Measurements from ENCODE around the gene NLRP6. TPM values are rescaled to one million over a fixed set of nuclear protein-coding genes. Genes with fewer than 3 reads are reported as not detected.
"Not testable (repeated sequence)": the region's sequence is repeated elsewhere in the genome, so short reads cannot be mapped to it uniquely, and the experiment has no call there.

Gene NLRP6
- total RNA-seq, 1 donor from 2014 or later = 1.7 TPM

DNA sequence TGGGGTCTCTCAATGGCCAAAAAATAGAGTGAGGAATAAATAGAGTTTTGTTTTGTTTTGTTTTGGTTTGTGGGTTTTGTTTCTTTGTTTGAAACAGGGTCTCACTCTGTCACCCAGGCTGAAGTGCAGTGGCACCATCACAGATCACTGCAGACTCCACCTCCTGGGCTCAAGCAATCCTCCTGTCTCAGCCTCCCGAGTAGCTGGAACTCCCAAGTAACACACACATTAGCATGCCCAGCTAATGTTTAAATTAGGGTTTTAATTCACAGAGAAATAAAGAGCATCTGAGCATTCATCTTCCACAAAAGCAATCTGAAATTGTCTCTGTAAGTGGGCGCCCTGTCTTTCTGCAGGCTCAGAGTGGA is 51.7 kb downstream of the NLRP6 start:
- no peak overlapping the region for H3K27ac ChIP-seq
- no peaks in the 10 kb centered on the region for H3K27me3 ChIP-seq
- H3K9me3 ChIP-seq = no peaks in the 10 kb centered on the region
- no peaks in the 10 kb centered on the region for H3K36me3 ChIP-seq
- no peak for ATAC-seq
- intact Hi-C loops (cut with DNase I) = no loop called here
- no peak overlapping the region for H3K4me3 ChIP-seq
- H3K4me1 ChIP-seq = peaks cover 31% of the 10 kb centered on the region
- DNase-seq = no peak
- no peak for TF ChIP-seq CTCF (IDR thresholded peaks at IDR 0.05)

- no peak overlapping the region for H3K4me3 ChIP-seq
- intact Hi-C loops (cut with DNase I) = no loop called here
- no peak for TF ChIP-seq CTCF (IDR thresholded peaks at IDR 0.05)
- no peak for ATAC-seq
- no peak overlapping the region for H3K27ac ChIP-seq
- peaks cover 30% of the 10 kb centered on the region for H3K4me1 ChIP-seq
- no peaks in the 10 kb centered on the region for H3K9me3 ChIP-seq
- no peaks in the 10 kb centered on the region for H3K27me3 ChIP-seq
- H3K36me3 ChIP-seq = no peaks in the 10 kb centered on the region
- peak; percentile 60 for DNase-seq
Measured at GRCh38 chr11:330307-330693, 52.1 kb downstream of the NLRP6 start.

- intact Hi-C loops (cut with DNase I) = no loop called here
- ATAC-seq = no peak
Measured at GRCh38 chr11:330694-331357, 52.6 kb downstream of the NLRP6 start.

DNA sequence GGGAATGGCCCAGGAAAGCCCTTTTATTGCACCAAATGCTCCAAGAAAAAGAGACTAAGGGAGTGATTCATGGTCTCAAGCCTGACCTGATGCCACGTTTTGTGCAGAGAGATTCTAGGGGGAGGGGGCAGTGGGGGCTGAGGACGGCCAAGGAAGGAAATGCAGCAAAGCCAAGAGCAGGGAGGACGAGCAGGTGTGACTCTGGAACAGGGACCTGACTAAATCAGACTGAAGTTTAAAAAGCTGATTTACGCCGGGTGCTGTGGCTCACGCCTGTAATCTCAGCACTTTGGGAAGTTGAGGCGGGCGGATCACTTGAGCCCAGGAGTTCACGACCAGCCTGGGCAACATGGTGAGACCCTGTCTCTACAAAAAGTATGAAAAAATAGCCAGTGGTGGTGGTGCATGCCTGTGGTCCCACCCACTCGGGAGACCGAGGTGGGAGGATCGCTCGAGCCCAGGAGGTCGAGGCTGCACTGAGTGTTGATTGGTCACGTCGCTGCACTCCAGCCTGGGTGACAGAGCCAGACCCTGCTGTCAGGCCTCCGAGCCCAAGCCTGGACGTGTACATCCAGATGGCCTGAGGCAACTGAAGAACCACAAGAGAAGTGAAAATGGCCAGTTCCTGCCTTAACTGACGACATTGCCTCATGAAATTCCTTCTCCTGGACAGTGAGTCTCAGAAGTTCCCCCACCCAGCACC is 53.3 kb downstream of the NLRP6 start:
- Histone ChIP-seq H3K36me3 (no peaks in the 10 kb centered on the region), H3K27me3 (no peaks in the 10 kb centered on the region), H3K4me1 (peaks cover 29% of the 10 kb centered on the region), H3K9me3 (no peaks in the 10 kb centered on the region), H3K4me3 (no peak overlapping the region), H3K27ac (no peak overlapping the region)
- no peak for TF ChIP-seq CTCF (IDR thresholded peaks at IDR 0.05)
- intact Hi-C loops (cut with DNase I) = no loop called here
- ATAC-seq (no peak), DNase-seq (peak; percentile 28)

More at GRCh38 chr11:330694-331357, 52.6 kb downstream of the NLRP6 start:
- Histone ChIP-seq H3K9me3 (no peaks in the 10 kb centered on the region), H3K27ac (no peak overlapping the region), H3K4me3 (no peak overlapping the region), H3K27me3 (no peaks in the 10 kb centered on the region), H3K36me3 (no peaks in the 10 kb centered on the region), H3K4me1 (peaks cover 29% of the 10 kb centered on the region)
- no peak for TF ChIP-seq CTCF (IDR thresholded peaks at IDR 0.05)
- DNase-seq = peak; percentile 61

- H3K4me1 ChIP-seq = peaks cover 20% of the 10 kb centered on the region
- DNase-seq = no peak
- intact Hi-C loops (cut with DNase I) = no loop called here
- no peaks in the 10 kb centered on the region for H3K27me3 ChIP-seq
- H3K9me3 ChIP-seq = no peaks in the 10 kb centered on the region
- no peak overlapping the region for H3K4me3 ChIP-seq
- ATAC-seq = no peak
- TF ChIP-seq CTCF (IDR thresholded peaks at IDR 0.05) = no peak
- H3K36me3 ChIP-seq = no peaks in the 10 kb centered on the region
- no peak overlapping the region for H3K27ac ChIP-seq
Measured at GRCh38 chr11:332651-333480, 54.7 kb downstream of the NLRP6 start.

GRCh38 chr11:333616-334263 is 55.5 kb downstream of the NLRP6 start:
- ATAC-seq; H3K36me3 ChIP-seq; H3K9me3 ChIP-seq; intact Hi-C loops (cut with DNase I); H3K27me3 ChIP-seq; DNase-seq; H3K4me3 ChIP-seq; H3K27ac ChIP-seq: not testable (repeated sequence)
- peaks cover 16% of the 10 kb centered on the region for H3K4me1 ChIP-seq

All from upper lobe of right lung (tissue), 1 donor.